ENCODE data around the gene WDPCP. TPM values are rescaled to one million over a fixed set of nuclear protein-coding genes. Genes with fewer than 3 reads are reported as not detected.

Gene WDPCP
- total and polyA plus RNA-seq, 7 donors, result 0.60 to 35.5 (median 14.0) TPM

DNA sequence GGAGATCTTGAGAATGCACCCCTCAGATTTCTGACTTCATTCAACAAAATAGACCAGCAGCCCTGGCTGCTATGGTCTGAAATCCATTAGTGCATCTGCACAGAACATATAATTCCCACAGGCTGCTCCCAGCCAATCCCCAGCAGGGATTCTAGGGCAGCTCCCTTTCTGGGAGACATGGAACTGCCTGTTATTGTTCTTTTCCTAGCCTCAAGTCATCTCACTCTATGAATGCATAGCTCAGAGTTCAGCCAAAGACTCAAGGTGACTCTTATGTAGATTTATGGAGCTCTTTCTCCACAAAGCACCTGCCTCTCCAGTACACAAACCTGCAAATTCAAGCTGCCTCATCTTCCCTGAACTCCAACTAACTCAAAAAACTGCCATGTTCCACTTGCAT lies 241.9 kb downstream of the WDPCP start:
- TF ChIP-seq POLR2AphosphoS5 (IDR thresholded peaks at IDR 0.05) (no peak), EP300 (IDR thresholded peaks at IDR 0.05) (no peak)
- TF ChIP-seq, protein P1, sequence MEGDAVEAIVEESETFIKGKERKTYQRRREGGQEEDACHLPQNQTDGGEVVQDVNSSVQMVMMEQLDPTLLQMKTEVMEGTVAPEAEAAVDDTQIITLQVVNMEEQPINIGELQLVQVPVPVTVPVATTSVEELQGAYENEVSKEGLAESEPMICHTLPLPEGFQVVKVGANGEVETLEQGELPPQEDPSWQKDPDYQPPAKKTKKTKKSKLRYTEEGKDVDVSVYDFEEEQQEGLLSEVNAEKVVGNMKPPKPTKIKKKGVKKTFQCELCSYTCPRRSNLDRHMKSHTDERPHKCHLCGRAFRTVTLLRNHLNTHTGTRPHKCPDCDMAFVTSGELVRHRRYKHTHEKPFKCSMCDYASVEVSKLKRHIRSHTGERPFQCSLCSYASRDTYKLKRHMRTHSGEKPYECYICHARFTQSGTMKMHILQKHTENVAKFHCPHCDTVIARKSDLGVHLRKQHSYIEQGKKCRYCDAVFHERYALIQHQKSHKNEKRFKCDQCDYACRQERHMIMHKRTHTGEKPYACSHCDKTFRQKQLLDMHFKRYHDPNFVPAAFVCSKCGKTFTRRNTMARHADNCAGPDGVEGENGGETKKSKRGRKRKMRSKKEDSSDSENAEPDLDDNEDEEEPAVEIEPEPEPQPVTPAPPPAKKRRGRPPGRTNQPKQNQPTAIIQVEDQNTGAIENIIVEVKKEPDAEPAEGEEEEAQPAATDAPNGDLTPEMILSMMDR (IDR thresholded peaks at IDR 0.05), result no peak
- DNase-seq, result no peak
- Histone ChIP-seq H3K27ac (no peak overlapping the region), H3K4me3 (no peak overlapping the region), H3K36me3 (no peaks in the 10 kb centered on the region), H3K27me3 (no peaks in the 10 kb centered on the region), H3K9me3 (peaks cover 0 to 6% (median 5%) of the 10 kb centered on the region in 4 donors), H3K4me1 (no peaks in the 10 kb centered on the region)
- intact Hi-C loops (cut with DNase I), result no loop called here

DNA sequence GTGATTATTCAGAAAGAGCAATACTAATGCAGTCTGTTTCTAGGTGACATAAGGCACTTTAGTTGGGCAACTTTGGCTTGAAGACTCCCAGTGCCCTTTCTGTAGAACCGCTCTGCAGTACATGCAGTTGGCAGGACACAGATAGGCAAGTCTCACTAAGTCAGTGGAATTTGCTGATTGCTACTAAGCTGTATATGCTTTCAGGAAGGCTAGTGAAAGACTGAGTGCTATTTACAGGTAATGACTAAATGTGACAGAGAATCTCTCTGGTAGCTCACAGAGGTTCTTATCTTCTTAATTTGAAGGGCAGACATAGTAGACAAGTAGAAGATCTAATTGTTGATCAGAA lies 243.0 kb downstream of the WDPCP start:
- H3K36me3 ChIP-seq, result no peaks in the 10 kb centered on the region
- no peak for TF ChIP-seq POLR2A (IDR thresholded peaks at IDR 0.05)
- no peak for TF ChIP-seq EP300 (IDR thresholded peaks at IDR 0.05)
- TF ChIP-seq POLR2AphosphoS5 (IDR thresholded peaks at IDR 0.05), result no peak
- TF ChIP-seq, protein P1 (IDR thresholded peaks at IDR 0.05), result no peak
- no peaks in the 10 kb centered on the region for H3K4me1 ChIP-seq
- no peak for DNase-seq
- no peak overlapping the region for H3K27ac ChIP-seq
- H3K9me3 ChIP-seq, result peaks cover 0 to 6% (median 5%) of the 10 kb centered on the region in 4 donors
- WGBS, 2 donors, result 94 to 99% methylated on average over 1 of the region's 1 CpG
- H3K27me3 ChIP-seq, result no peaks in the 10 kb centered on the region
- intact Hi-C loops (cut with DNase I), result no loop called here
- no peak overlapping the region for H3K4me3 ChIP-seq

DNA sequence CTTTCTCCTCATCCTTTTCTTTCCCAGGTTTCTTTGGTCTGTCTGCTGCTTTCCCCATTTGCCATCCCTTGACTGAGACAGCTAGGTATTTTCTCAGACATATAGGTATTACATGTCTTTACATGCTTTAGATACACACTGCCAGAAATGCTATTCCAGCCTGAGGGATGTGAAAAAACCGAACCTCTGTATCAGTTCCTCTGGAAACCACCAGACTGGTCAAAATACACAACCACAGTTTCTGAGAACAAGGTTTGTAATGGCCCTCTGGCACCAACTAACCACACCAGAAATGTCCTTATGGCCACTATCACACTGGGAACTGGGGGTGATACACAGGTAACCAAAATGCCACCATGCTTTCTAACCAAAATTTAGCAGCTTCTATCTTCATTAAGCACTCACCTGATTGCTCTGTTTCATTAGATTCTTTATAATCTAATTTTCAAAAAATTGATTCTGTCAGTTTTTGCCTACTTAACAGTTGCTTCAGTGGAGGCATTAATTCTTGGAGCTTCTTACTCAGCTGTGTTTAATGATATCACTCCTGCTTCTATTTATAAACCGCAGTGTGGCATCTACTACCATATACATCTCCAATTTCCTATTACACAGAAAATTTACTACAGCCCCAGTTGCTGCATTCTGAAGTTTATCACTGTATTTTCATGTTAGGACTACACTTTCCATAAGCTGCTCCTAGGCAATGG lies 243.5 kb downstream of the WDPCP start:
- Histone ChIP-seq H3K36me3 (no peaks in the 10 kb centered on the region), H3K4me1 (no peaks in the 10 kb centered on the region), H3K9me3 (peaks cover 0 to 6% (median 5%) of the 10 kb centered on the region in 4 donors), H3K27ac (no peak overlapping the region), H3K4me3 (no peak overlapping the region), H3K27me3 (no peaks in the 10 kb centered on the region)
- DNase-seq, result no peak
- intact Hi-C loops (cut with DNase I), result no loop called here
- 91 to 93% methylated on average over 2 of the region's 2 CpGs for WGBS, 2 donors
- TF ChIP-seq POLR2AphosphoS5 (IDR thresholded peaks at IDR 0.05), result no peak
- TF ChIP-seq, protein P1 (IDR thresholded peaks at IDR 0.05), result no peak
- TF ChIP-seq POLR2A (IDR thresholded peaks at IDR 0.05), result no peak
- no peak for TF ChIP-seq EP300 (IDR thresholded peaks at IDR 0.05)

DNA sequence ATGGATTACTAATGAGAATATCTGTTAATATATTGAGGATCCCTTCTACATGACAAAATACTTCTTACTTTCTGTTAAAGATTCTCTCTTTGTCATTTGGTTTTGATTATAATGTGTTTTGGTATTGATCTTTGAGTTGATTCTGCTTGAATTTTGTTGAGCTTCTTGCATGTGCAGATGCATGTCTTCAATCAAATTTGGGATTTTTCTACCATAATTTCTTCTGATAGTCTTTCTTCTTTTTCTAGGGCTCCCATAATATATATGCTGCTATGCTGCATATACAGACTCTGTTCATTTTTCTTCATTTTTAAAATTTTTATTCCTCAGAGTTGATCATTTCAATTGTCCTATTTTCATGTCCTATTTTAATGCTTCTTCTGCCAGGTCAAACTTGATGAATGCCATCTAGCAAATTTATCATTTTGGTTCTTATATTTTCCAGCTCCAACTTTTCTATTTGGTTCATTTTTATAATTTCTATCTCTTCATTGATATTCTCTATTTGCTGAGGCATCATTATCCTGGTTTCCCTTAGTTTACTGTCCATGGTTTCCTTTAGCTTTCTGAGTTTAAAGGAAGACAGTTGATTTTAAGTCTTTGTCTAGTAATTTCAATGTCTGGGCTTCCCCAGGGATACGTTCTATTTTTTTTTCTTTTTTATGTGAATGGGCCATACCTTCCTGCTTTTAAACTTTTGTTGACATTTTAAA lies 244.7 kb downstream of the WDPCP start:
- H3K4me1 ChIP-seq, result no peaks in the 10 kb centered on the region
- TF ChIP-seq EP300 (IDR thresholded peaks at IDR 0.05), result no peak
- no peak for TF ChIP-seq POLR2A (IDR thresholded peaks at IDR 0.05)
- TF ChIP-seq, protein P1 (IDR thresholded peaks at IDR 0.05), result no peak
- TF ChIP-seq POLR2AphosphoS5 (IDR thresholded peaks at IDR 0.05), result no peak
- intact Hi-C loops (cut with DNase I), result no loop called here

More for the DNA sequence above, 244.7 kb downstream of the WDPCP start:
- Histone ChIP-seq H3K27ac (no peak overlapping the region), H3K36me3 (no peaks in the 10 kb centered on the region), H3K9me3 (peaks cover 0 to 6% (median 5%) of the 10 kb centered on the region in 4 donors), H3K27me3 (no peaks in the 10 kb centered on the region), H3K4me3 (no peak overlapping the region)
- 0 to 75% methylated on average over 1 of the region's 1 CpG for WGBS, 2 donors
- DNase-seq, result no peak
